ENCODE measurements around the gene CFAP107. TPM values are rescaled to one million over a fixed set of nuclear protein-coding genes. Genes with fewer than 3 reads are reported as not detected.
"Not testable (repeated sequence)": the region's sequence is repeated elsewhere in the genome, so short reads cannot be mapped to it uniquely, and the experiment has no call there.

CFAP107 gene, protein sequence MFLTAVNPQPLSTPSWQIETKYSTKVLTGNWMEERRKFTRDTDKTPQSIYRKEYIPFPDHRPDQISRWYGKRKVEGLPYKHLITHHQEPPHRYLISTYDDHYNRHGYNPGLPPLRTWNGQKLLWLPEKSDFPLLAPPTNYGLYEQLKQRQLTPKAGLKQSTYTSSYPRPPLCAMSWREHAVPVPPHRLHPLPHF
- not detected for total RNA-seq

DNA sequence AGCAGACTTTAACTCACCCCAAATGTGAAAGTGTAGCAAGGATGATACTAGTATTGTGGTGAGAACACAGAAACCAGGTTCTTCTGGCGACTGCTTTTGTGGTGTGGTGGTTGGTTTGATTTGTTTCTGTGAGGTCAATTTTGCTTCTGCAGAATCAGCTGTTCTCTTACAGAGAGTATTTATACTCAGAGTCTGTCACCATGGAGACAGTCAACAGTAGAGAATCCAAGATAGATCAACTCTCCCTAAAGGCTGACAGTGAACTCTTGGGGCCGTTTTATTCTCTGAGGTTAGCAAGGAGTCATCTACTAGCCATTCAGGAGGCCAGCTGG is at the start of gene CFAP107:
TSS of gene CFAP107 (plus strand) at position 209 of the 332 bp plus-strand sequence. CDS start 231 bp downstream, outside the sequence.
- no peak for DNase-seq (ENCODE audit: low spot score)

DNA sequence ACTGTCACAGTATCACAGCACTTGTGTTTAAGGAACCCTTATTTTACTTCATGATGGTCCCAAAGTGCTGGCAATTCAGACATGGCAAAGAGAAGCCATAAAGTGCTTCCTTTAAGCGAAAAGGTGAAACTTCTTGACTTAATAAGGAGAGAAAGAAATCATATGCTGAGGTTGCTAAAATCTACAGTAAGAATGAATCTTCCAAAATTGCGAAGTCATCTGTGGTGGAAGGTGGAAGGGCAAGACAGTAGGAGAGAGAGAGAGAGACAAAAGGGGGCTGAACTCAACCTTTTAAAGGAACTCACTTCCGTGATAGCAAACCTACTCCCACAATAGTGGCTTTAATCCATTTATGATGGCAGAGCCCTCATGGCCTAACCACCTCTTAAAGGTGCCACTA is 49.3 kb upstream of the CFAP107 start:
- no peak for DNase-seq (ENCODE audit: low spot score)

DNA sequence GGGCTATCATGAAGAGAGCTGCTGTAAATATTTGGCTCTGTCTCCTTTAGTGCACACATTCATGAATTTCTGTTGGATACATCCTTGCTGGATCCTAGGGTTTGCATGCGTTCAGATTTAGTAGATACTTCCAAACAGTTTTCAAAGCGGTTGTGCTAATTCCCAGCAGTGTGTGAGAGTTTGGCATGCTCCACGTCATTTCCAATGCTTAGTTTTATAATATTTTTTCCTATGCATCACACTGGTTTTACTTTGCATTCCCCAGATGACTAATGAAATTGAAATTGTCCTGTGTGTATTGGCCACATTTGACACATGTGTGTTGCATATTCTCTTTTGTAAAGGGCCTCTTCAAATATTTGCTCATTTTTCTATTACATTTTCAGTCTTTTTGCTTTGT is 48.6 kb upstream of the CFAP107 start:
- DNase-seq (ENCODE audit: low spot score): no peak

DNA sequence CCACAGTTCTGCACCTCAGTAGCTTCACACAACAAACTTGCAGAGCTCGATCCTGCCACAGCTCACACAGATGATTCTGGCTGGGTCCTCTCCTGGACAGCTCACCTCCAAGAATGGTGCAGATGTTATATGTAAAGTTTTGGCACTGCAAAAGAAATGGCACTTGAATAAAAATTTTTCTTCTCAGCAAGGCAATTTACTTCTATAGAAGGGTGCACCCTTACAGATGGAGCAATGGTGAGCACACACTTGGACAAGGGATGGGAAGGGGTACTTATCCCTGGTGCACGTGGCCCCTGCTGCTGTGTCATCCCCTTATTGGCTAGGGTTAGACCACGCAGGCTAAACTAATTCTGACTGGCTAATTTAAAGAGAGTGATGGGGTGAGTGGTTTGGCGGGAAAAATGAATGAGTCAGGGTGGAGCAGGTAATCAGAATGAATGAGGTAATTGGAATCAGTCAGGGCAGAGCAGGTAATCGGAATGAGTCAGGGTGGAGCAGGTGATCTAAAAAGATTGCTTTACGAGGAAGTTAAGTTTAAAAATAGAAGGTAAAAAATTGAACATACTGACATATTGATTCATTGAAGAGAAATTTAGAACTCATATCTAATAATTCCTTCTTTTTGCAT is 42.1 kb upstream of the CFAP107 start:
- DNase-seq (ENCODE audit: low spot score): no peak

DNA sequence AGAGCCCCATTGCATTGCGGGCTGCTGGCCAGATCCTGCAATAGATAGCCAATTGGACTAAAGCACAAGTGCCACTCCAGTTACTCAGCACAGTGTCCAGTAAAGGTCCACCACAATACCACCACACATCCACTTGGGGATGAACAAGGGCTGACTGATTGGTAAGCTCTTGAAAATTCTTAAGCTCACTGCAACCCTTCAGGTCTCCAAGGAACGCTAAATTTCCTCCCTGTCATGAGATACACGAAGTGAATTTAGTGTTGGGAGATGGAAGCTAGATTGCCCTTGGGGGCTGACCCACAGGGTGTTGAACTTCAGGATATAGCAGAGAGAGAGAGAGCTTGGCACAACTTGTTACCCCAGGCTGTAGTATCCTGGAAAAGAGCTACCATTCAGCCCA is 39.9 kb upstream of the CFAP107 start:
- no peak for DNase-seq (ENCODE audit: low spot score)

DNA sequence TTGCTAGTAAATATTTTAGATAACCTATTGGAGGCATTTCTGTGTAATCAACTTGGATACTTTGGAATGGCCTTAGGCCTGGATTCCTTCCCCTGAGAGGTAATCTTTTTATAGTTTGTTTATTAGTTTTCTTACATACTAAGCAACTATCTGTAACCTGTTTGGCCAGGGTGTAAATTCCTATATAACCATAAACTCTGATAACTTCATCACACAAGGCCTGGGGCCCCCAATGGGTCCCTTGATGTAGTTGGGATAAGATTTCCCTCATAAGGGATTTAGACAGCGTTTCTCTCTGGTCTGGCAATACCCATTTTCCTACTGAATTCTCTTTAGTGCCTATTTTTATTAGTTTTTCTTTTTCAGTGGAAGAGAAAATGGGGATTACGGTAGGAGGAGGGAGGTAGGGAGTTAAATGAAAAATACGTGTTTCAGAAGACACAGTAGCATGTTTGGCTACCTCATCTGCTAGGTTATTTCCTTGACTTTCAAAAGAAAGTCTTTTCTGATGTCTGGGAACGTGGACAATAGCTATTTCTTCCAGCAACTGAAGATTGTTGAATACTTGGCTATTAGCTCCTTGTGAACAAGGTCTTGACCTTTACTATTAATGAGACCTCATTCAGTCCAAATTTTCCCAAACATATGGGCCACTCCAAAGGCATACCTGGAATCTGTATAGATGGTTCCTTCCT is 37.5 kb upstream of the CFAP107 start:
- no peak for DNase-seq (ENCODE audit: low spot score)

DNA sequence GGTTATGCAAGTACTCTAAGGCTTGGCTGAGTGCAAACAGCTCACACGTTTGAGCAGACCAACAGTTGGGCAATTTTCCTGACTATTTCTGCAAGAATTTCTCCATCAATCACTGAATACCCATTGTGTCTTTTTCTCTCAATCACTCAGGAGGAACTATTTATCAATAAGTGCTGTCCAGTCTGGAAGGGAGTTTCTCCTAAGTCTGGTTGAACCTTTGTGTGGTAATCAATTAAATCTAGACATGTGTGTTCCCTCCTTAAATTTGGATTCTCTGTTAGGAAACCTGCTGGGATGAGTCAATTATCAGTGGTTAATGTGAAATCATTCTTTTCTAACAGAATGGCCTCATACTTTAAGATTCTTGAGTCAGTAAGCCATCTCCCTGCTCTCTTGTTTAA is 36.9 kb upstream of the CFAP107 start:
- DNase-seq (ENCODE audit: low spot score): no peak

DNA sequence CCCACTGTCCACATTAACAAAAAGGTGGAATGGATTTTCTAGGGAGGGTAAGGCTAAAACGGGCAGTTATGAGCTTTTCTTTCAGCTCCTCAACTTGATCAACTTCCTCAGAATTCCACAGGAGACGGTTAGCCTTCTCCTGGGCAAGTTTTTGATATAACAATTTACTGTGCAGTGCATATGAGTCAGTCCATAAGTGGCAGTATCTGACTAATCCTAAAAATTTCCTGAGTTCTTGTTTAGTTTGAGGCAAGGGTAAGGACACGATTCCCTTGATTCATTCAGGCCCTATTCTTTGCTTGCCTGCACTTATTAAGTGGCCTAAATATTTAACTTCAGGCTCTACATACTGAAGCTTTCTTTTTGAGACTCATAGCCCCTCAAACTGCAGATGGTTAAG is 36.3 kb upstream of the CFAP107 start:
- DNase-seq (ENCODE audit: low spot score): no peak

DNA sequence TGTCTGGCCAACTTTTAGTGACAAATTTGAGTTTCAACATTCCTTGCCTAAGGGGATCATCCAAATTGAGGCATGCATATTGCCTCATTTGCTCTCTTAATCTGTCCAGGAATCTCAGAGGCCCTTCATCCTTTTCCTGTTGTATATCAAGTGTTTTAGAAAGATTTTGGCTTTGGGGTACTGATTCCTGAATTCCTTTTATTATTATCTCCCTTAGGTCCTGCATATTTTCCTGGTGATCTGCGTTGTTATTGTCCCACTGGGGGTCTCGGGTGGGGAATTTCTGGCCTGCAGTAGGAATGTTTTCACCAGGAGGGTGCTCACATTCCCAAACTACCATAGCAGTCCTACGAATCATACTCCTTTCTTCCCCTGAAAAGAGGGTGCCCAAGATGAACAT is 34.5 kb upstream of the CFAP107 start:
- DNase-seq (ENCODE audit: low spot score): no peak

DNA sequence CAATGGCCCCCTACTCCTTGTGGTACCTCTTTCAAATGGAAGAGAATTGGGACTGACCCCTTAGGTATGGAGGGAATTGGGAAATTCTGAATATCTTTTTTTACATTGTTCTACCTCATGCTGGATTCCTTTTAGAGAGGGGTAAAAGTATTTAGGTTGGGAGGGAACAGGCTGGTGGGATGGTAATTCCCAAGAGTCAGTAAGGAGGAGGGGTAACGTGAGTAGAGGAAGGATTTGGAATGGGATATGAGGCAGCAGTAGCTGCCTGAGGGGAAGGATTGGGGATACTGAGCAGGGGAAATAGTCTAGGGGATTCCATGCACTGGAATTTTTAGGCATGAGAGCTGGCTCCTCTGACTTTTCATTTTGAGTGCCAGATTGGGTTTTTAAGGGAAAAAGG is 33.9 kb upstream of the CFAP107 start:
- DNase-seq (ENCODE audit: low spot score): no peak

DNA sequence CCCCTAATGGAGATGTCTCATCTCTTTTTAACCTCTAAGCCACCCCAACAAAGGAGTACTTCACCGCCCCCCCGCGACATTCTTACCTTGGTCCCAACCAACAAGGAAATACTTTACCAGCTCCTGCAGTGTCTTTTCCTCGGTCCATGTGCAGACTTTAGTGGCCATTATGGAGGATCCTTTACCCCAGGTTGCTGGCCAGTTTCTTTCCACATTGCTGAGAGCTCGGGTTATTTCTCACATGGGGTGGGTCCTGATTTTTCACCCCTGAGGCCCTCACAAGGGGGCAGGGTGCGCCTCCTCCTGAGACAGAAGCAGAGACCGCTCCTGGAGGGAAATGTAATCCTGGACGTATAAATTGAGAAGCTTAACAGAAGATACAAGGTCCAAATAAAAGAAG is 33.1 kb upstream of the CFAP107 start:
- no peak for DNase-seq (ENCODE audit: low spot score)

DNA sequence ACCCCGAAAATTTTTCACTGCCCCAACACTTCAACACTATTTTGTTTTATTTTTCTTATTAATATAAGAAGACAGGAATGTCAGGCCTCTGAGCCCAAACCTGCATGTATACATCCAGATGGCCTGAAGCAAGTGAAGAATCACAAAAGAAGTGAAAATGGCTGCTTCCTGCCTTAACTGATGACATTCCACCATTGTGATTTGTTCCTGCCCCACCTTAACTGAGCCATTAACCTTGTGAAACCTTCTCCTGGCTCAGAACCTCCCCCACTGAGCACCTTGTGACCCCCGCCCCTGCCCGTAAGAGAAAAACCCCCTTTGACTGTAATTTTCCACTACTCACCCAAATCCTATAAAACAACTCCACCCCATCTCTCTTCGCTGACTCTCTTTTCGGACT is 32.3 kb upstream of the CFAP107 start:
- not testable (repeated sequence) for DNase-seq (ENCODE audit: low spot score)

DNA sequence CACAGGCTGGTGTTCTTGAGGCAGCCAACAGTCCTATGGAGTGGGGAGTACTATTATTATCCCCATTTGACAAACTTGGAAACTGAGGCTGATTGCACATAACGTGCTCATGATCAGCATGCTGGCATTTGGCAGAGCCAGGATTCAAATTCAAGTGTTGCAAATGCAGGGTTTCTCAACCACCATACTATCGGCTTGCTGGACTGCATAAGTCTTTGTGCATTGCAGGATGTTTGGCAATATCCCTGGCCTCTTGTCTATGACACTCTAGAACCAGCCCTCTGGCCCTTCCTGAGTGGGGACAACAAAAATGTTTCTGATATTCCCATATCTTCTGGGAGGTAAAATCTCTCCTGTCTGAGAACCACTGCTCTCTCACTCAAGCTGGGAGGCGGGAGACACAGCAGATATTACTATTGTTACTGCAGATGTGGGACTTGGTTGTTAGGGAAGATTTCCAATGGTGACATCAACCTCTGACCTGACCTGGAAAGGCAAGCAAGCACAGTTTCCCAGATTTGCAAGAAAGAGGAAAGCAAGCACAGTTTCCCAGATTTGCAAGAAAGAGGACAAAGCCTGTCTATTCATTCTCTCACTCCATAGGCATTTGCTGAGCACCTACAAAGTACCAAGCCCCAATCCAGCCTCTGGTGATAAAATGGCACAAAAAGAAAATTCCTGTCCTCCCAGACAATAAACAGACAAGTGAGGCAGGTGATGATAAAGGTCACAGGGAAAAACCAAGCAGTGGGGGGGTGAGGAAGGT is 31.1 kb upstream of the CFAP107 start:
- DNase-seq (ENCODE audit: low spot score): no peak

DNA sequence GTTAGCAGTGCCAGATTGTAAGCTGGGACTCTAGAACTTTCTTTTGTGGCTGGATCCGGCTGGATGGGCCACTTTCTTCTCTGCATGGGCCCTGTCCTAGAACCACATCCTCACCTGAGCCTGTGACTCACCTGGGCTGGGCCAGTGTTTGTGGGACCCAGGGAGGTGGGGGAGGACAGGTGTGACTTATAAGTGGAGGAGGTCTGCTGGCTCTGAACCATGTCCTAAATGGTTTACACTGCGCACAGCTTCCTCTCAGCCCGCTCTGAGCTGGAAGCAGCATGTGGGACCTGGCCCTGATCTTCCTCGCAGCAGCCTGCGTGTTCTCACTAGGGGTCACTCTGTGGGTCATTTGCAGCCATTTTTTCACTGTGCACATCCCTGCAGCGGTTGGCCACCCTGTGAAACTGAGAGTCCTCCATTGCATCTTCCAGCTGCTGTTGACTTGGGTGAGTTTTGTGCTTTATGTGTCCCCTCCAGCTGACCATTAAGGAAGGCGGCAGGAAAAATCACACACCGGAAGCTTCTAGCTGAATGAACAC is 30.0 kb upstream of the CFAP107 start, which contains the start of gene AADACL3:
TSS of gene AADACL3 (plus strand) at position 215 of the 542 bp plus-strand sequence. CDS start at position 282, 67 bp downstream.
- no peak for DNase-seq (ENCODE audit: low spot score)

DNA sequence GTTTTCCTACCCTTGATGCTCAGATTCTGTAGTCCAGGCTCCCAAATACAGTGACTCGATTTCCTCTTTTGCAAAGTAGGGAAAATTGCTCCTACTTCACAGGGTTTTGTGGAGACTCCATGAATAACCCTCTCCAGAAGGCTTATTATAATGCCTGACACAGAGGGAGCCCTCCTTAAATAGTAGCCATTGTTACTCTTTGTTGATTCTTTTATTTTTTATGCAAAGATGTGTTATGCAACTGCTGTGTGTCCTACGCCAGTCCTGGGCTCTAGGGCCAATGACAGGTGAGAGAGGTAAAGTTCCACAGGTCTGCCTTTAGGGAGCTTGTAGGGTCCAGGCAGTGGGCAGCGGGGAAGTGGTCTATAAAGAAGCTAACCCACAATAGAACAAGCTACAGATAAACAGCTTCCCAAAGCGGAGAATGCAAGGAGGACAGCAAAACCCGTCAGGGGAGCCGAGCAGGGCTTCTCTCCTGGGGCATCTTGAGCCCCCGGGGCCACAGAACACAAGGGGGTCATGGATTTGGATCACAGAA is 28.6 kb upstream of the CFAP107 start:
- DNase-seq (ENCODE audit: low spot score): no peak

DNA sequence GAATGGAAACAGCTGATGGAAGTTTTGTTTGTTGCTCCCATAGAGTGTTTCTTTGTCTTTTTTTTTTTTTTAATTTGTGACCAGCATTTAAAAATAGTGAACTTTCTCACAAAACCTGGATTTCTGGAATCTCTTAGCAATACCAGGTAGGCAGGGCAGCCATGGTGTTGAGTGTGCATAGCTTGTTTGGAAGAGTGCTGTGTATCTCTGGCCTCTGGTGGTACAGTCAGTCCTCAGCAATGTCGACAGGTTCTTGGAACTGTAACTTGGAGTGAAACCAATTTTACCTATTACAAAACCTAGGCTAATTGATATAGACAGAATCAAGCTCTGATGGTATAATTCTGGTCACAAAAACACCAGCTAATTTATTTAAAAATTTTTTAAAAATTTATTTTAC is 23.4 kb upstream of the CFAP107 start:
- DNase-seq (ENCODE audit: low spot score): no peak

DNA sequence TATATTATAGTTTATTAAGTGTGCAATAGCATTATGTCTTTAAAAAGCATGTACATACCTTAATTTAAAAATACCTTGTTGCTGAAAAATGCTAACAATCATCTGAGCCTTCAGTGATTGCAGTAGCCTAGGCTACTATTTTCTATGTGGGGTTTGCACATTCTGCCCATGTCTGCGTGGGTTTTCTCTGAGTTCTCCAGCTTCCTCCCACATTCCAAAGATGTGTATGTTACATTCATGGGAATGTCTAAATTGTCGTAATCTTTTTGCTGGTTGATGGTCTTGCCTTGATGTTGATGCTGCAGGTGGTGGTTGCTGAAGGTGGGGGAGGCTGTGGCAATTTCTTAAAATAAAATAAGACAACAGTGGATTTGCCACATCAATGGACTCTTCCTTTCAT is 17.6 kb upstream of the CFAP107 start:
- DNase-seq (ENCODE audit: low spot score): no peak

DNA sequence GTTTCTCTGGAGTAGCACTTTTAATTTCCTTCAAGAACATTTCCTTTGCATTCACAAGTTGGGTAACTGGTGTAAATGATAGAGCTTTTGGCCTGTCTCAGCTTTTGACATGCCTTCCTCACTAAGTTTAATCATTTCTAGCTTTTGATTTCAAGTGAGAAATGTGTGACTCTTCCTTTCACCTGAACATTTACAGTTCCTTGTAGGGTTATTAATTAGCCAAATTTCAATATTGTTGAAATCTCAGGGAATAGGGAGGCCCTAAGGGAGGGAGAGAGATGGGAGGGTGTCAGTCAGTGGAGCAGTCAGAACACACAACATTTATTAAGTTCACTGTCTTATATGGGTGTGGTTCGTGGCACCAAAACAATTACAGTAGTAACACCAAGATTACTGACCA is 15.8 kb upstream of the CFAP107 start:
- no peak for DNase-seq (ENCODE audit: low spot score)

DNA sequence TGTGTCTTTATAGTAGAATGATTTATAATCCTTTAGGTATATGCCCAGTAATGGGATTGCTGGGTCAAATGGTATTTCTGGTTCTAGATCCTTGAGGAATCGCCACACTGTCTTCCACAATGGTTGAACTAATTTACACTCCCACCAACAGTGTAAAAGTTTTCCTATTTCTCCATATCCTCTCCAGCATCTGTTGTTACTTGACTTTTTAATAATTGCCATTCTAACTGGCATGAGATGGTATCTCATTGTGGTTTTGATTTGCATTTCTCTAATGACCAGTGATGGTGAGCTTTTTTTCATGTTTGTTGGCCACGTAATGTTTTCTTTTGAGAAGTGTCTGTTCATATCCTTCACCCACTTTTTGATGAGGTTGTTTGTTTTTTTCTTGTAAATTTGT is 14.9 kb upstream of the CFAP107 start:
- not testable (repeated sequence) for DNase-seq (ENCODE audit: low spot score)

DNA sequence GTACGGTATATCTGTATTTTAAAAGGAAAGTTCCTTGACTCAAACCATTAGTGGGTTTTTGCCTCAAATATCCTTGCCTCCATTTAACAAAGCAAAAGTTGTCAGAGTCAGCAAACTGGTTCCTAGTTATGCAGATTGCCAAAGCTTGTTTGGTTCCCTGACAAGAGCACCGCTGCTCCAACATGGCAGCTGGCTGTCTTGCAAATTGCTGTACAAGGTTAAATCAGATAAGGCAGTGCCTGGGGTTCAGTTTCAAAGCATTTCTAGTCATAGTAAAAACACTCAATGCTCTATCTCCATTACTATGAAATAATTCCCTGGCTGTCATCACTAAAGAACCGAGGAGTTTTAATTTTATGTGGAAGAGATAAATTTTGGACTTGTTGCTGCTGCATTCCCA is 11.3 kb upstream of the CFAP107 start:
- DNase-seq (ENCODE audit: low spot score): no peak

DNA sequence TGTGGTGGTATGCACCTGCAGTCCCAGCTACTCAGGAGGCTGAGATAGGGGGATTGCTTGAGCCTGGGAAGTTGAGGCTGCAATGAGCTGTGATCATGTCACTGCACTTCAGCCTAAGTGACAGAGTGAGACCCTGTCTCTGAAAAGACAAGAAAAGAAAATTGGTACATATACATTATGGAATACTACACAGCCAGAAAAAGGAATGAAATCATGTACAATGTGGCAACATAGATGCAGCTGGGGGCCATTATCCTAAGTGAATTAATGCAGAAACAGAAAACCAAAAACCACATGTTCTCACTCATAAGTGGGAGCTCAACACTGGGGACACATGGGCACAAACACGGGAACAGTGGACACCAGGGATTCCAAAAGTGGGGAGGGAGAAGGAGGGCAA is 7.1 kb upstream of the CFAP107 start:
- DNase-seq (ENCODE audit: low spot score): no peak

DNA sequence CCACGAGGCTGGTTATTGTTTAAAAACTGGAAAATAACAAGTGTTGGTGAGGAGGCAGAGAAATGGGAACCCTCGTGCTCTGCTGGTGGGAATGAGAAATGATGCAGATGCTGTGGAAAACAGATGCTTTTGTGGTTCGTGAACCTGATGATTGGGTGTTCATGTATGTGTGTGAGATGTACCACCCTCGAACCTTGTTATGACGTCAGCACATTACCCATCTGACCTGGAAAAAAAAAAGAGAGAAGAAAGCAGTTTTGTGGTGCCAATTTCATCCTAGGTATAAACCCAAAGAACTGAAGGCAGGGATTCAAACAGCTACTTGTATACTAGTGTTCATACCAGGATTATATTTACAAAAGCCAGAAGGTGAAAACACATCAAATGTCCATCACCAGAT is 6.4 kb upstream of the CFAP107 start:
- no peak for DNase-seq (ENCODE audit: low spot score)

Measured in ureter (tissue), 1 donor.